NT2/D1 (cell line): ENCODE measurements around the gene PPM1L.

Source experiments
- SUZ12 ChIP-seq: IDR thresholded peaks from 2 replicates; pipeline ENCODE4 v1.6.1; 2011; ENCODE audit not compliant: insufficient read length, insufficient read depth; ENCODE audit errors: extremely low read depth
- YY1 ChIP-seq: IDR thresholded peaks from 2 replicates; pipeline ENCODE4 v1.6.1; 2011; ENCODE audit not compliant: insufficient read length, insufficient read depth
- ZNF274 ChIP-seq: IDR thresholded peaks from 2 replicates; pipeline ENCODE4 v1.6.1; 2011; ENCODE audit warnings: mild to moderate bottlenecking, low read depth, low read length

GRCh38 chr3:161051856-161052255 is 295.8 kb downstream of the PPM1L start:
- no peak for TF ChIP-seq YY1
- TF ChIP-seq ZNF274, result no peak
- TF ChIP-seq SUZ12, result no peak
